GM18873 (cell line): ENCODE data around the gene FLCN.
"Not testable (repeated sequence)": the region's sequence is repeated elsewhere in the genome, so short reads cannot be mapped to it uniquely, and the experiment has no call there.

Source experiments
- ATAC-seq: cut with Tn5 transposase; IDR thresholded peaks from one replicate; pipeline ENCODE4 v1.9.1; 2021; ENCODE audit warnings: mild to moderate bottlenecking, moderate library complexity, moderate number of reproducible peaks; ENCODE audit not compliant: unreplicated experiment, low FRiP score

FLCN gene

GRCh38 chr17:17237026-17237799 is at the start of gene FLCN:
Gene FLCN (minus strand): TSS chr17:17237168. CDS start chr17:17228137, 9,031 bp downstream.
- peak; percentile 63 for ATAC-seq

GRCh38 chr17:17285951-17286350 is 49.0 kb upstream of the FLCN start:
- ATAC-seq: no peak

GRCh38 chr17:17280613-17281549 is 43.9 kb upstream of the FLCN start, which contains the start of gene COPS3:
Gene COPS3 (minus strand): TSS chr17:17281246. CDS start chr17:17281186, 60 bp downstream.
- peak; percentile 79 for ATAC-seq

- ATAC-seq: no peak
These were observed 42.3 kb upstream of the FLCN start for GRCh38 chr17:17279316-17279715.

- ATAC-seq: not testable (repeated sequence)
These were observed 40.5 kb upstream of the FLCN start for GRCh38 chr17:17277431-17277830.

- ATAC-seq: no peak
These were observed 39.0 kb upstream of the FLCN start for GRCh38 chr17:17275971-17276370.

GRCh38 chr17:17269926-17270773 is 33.2 kb upstream of the FLCN start:
- no peak for ATAC-seq

GRCh38 chr17:17264430-17264829 is 27.5 kb upstream of the FLCN start:
- no peak for ATAC-seq

GRCh38 chr17:17258998-17259397 is 22.0 kb upstream of the FLCN start:
- ATAC-seq: no peak

GRCh38 chr17:17258011-17258410 is 21.0 kb upstream of the FLCN start:
- ATAC-seq: no peak

- ATAC-seq: no peak
These were observed 19.3 kb upstream of the FLCN start for GRCh38 chr17:17256316-17256715.

GRCh38 chr17:17255689-17256088 is 18.7 kb upstream of the FLCN start:
- ATAC-seq: not testable (repeated sequence)

- ATAC-seq: no peak
These were observed 17.1 kb upstream of the FLCN start for GRCh38 chr17:17254036-17254435.

- no peak for ATAC-seq
These were observed 16.4 kb upstream of the FLCN start for GRCh38 chr17:17253406-17253805.

- ATAC-seq: no peak
These were observed 15.2 kb upstream of the FLCN start for GRCh38 chr17:17252149-17252661.

- ATAC-seq: no peak
These were observed 9.9 kb upstream of the FLCN start for GRCh38 chr17:17246879-17247278.

- ATAC-seq: no peak
These were observed 6.2 kb upstream of the FLCN start for GRCh38 chr17:17243163-17243562.

- ATAC-seq: no peak
These were observed 5.3 kb upstream of the FLCN start for GRCh38 chr17:17242246-17242645.

GRCh38 chr17:17241656-17242055 is 4.7 kb upstream of the FLCN start:
- no peak for ATAC-seq

GRCh38 chr17:17239832-17240231 is 2.9 kb upstream of the FLCN start:
- ATAC-seq: no peak
